CD4-positive, alpha-beta T cell treated with Interleukin-6 at 100 ng/mL for 8 hours (primary cell): ENCODE measurements around the gene RFX1.

Experiments used
- DNase-seq: peaks from one replicate; pipeline ENCODE4 v3.0.0-alpha.2; 2020; ENCODE audit warnings: mixed read lengths, low spot score

RFX1 gene

DNA sequence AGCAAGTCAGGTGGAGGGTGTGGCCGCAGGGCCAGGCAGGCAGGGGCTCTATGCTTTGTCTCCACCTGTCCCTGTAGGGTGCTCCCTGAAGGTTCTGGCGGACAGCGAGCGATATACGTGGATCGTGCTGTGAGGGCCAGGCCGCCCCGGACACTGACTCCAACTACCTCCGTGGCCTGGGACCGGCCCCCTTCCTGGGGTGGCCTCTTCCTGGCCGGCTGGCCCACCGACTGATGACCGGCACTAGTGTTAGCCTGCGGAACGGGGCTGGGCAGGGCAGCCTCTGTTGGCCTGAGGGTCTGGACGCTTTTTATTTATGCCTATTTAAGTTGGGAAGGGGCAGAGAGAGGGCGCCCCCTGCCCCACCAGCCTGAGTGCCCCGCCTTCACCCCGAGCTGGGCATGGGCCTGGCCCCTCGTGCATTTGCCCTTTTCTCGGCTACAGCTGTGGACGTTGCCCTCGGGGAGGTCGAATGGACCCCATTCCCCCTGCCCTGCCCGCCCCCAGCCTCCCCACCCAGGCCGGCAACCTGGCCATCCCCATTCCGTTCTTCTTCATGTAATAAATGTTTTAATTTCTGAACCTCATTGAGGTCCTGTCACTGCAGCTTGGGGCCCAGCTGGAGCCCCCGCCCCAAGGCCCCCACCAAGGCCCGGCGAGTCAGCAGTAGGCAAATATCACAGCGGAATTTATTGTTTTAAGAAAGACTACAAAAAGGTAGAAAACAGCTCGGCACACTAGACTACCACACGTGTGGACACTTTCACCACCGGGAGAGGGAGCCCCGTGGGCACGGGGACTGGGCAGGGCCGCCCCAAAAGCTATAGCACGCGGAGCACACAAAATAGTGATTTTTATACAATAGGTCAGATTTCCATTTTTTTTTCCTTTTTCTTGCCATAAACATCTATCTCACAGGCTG, 45.0 kb downstream of the RFX1 start:
- no peak for DNase-seq

DNA sequence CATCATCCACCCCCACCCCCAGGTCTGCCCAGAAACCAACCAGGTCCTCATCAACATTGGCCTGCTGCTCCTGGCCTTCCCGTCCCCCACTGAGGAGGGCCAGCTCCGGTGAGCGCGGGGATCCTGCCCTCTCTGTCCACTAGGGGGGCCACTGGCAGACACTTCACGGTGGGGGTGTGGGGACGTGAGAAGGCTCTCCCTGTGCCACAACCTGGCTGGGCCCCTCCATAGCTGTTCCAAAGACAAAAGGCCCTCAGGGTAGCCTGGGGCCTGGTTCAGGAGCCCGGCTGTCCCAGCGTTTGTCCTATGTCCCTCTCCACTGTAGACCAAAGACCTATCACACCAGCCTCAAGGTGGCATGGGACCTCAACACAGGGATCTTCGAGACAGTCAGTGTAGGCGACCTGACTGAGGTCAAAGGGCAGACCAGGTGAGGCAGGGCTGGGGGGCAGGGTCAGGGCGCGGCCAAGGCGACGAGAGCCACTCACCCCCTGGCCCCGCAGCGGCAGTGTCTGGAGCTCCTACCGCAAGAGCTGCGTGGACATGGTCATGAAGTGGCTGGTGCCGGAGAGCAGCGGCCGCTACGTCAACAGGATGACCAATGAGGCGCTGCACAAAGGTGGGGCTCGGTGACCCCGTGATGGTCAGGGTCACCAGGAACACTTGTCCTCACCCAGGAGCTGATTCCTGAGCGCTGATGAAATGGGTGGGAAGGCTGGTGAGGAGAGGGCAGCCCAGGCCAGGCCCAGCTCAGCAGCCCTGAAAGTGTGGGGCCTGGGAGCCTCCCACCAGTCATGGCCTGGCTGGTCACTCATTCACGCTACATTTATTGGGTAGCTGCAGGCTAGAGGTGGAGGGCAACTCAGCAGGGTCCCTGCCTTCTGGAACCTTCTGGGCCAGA, 45.9 kb downstream of the RFX1 start:
- DNase-seq, result no peak

DNA sequence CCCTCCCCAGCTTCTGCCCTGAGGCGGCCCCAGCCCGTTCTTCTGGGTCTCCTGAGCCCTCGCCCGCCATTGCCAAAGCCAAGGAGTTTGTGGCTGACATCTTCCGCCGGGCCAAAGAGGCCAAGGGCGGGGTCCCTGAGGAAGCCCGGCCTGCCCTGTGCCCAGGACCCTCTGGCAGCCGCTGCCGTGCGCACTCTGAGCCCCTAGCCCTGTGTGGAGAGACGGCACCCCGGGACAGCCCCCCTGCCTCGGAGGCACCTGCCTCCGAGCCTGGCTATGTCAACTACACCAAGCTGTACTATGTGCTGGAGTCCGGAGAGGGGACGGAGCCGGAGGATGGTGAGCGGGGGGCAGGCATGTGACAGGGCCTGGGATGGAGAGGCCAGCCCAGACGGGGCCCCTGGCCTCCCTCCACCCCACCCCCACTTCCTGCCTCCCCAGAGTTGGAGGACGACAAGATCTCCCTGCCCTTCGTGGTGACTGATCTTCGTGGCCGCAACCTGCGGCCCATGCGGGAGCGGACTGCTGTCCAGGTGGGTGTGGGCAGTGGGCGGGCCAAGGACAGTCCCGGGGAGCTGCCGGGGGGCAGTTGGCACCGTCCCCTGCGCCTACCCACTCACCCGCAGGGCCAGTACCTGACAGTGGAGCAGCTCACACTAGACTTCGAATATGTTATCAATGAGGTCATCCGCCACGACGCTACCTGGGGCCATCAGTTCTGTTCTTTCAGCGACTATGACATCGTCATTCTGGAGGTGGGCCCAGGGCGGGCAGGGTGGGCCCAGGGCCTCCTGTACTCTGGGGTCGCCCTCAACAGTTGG, 46.8 kb downstream of the RFX1 start:
- DNase-seq, result no peak

DNA sequence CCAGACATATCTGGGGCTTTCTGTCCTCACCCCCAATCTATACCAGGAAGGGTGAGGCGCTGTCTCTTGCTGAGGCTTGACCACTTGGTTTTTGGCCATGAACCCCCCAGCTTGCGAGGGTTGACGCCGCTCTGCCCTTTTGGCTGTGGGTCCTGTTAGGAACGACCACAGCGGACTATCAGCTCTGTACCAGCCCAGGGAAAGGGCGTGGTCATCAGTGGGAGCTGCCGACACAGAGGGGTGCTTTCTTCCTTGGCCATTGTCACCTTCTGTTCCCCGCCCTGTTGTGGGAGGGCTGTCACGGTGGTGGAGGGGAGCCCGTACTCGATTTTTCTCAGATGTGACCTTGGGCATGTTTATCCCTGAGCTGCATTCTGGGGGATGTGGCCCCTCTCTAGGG, 48.1 kb downstream of the RFX1 start:
- no peak for DNase-seq

DNA sequence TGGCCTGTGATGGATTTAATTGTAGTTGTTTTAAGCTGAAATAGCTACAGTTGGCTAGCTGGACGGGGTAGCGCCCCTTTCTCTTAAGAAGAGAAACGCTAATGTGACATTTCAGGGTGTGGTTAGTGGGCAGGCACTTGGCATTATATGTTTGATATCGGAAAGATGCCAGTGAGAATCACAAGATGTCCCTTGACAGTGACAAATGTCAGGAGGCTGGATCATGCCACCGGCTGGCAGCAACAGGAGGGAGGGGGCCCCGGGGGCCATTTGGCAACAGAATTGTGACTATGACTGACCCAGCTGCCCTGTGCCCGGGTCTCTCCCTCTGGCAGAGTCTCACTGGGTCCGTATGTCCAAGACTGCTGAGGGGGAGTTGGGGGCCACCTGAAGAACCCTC, 49.1 kb downstream of the RFX1 start:
- DNase-seq, result no peak

DNA sequence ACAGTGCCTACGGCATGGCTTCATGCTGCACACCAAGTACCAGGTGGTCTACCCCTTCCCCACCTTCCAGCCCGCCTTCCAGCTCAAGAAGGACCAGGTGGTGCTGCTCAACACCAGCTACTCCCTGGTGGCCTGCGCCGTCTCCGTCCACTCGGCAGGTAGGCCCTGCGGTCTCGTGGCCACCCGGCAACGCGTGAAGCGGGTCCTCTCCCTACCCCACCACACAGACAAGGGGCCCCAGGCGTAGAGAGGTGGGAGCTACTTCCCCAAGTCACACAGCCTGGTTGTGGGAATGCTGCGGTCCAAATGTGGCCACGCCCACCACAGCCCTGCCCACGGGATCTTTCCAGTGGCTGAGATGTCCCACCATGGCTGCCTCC, 49.8 kb downstream of the RFX1 start:
- DNase-seq, result no peak

DNA sequence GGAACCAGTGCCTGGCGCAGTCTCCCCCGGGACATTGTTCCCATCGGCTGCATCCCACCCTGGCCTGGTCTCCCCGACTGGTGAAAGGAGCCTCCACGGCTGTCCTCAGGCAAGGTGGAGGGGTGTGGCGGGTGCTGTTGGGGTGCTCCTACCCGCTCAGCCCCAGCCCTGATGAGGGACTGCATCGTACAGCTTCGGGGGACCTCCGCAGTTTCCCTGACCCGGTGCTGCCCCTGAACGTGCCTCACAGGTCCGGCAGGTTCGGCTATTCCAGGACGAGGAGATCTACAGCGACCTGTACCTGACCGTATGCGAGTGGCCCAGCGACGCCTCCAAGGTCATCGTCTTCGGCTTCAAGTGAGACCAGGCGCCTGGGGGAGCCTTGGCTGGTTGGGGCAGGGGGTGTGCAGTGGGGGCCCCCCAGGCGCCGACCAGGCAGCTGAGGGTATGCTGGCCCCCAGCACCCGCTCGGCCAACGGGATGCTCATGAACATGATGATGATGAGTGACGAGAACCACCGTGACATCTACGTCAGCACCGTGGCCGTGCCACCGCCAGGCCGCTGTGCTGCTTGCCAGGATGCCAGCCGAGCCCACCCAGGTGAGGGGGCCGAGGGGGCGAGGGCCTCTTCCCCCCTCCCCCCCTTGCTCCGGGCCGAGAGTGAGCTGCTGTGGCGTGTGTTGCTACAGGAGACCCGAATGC, 50.3 kb downstream of the RFX1 start:
- no peak for DNase-seq

DNA sequence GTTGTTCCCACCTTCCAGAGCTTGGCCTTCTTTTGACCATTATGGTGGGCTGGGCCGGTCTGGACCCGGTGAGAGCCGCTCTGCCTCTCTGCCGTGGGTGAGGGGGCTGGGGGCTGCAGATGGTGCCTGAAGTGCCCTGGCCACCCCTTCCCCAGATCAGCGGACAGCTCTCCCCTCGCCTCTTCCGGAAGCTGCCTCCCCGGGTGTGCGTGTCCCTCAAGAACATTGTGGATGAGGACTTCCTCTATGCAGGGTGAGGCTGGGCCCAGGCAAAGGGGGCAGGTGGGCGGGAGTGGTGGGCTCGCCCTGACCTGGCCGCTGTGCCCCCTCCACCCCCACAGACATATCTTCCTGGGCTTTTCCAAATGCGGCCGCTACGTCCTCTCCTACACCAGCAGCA, 51.9 kb downstream of the RFX1 start:
- no peak for DNase-seq

DNA sequence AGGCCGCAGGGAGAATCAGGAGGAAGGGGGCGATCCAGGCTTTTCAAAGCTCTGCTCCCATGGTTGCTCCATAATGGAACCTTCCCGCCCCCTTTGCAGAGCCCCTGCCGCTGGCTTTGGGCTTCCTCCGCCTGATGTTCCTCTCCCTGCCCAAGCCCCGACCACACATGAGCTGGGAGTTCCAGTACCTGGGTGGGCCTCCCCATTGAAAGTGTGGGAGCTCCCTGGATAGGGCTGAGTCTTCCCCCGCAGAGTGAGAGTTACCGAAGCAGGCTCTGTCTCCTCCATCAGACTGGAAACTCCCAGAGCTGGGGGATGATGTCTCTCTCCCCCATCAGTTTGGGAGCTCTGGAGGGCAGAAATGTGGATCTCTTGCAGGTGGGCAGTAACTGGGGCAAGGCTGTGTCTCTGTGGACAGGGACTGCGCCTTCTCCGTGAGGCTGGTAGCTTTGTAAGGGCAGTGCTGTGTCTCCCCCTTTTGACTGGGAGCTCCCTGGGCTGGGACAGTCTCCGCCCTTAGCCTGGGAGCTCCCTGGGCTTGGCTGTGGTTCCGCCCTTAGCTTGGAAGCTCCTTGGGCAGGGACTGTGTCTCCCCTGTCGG, 53.1 kb downstream of the RFX1 start:
- no peak for DNase-seq

DNA sequence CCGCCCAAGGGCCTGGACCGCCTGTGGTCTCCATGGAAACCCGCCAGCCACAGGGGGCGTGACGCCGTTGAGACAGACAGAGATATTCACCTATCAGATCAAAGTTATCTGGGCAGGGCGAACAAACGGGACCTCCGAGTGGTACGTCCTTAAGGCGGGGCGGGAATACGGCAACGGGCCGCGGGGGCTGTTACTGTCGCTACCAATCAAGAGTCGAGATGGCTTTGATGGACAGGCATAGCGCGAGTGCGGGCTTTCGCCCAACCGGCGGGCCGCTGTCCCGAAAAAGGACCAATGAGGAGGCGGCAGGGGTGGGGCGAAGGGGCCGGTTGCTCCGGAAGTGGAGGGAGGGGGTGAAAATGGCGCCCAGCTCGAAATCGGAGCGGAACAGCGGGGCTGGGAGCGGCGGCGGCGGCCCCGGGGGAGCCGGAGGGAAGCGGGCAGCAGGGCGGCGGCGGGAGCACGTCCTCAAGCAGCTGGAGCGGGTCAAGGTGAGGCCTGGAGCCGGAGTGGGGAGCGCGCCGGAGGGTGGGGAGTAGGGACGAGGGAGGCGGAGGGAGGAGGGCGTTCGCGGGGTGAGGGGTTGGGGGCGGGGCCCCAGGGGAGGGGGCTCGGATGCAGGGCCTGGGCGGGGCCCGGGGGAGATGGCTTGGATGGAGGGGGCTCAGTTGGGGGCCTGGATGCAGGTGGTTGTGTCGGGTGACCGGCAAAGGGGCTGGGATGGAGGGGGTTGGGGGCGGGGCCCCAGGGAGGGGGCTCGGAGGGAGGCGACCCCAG, 53.8 kb downstream of the RFX1 start, which contains the start of gene DCAF15:
TSS of gene DCAF15 (plus strand) at position 356 of the 777 bp plus-strand sequence. CDS start at position 360, 4 bp downstream.
- DNase-seq, result peak; percentile 99

DNA sequence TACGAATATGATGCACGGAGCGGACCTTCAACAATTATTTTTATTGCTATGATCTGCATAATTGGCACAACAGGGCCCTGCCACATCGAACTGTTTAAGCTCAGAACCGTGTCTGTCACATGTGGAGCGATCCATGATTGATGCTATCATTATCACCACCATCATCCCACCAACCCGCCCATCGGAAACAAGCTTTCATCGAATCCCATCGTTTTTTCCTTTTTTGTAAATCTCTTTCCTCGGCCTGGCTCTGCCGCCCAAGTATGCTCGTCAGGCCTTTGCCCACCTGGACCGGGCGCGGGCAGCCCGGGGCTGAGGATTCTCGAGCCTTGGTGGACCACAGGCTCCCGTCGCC, 54.3 kb downstream of the RFX1 start:
- no peak for DNase-seq

DNA sequence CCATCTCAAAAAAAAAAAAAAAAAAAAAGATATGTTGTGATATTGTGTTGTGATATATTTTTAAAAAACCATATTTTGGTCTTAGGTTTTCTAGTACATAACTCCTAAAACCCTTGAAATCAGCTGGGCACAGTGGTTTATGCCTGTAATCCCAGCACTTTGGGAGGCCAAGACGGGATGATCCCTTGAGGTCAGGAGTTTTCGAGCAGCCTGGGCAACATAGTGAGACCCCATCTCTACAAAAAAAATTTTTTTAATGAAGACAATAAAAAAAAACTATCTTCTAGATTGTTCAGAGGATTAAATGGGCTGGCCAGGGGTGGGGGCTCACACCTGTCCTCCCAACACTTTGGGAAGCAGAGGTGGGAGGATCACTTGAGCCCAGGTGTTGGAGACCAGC, 55.1 kb downstream of the RFX1 start:
- no peak for DNase-seq

DNA sequence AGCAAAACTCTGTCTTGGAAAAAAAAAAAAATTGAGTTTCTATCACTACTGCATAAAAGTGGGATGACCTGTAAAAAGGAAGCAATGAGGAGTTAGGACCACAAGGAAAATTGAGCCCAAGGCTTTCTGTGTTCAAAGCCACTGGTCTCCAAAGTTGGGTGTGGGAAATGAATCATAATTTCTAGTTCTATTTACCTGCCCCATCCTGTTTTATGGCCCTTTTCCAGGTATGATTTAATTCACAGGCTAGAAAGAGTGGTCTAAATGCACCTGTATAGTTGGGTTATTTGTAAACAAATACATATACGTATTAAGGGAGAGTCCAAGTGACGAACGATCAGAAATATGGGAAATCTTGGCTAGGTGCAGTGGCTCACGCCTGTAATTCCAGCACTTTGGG, 59.7 kb downstream of the RFX1 start:
- DNase-seq, result no peak

DNA sequence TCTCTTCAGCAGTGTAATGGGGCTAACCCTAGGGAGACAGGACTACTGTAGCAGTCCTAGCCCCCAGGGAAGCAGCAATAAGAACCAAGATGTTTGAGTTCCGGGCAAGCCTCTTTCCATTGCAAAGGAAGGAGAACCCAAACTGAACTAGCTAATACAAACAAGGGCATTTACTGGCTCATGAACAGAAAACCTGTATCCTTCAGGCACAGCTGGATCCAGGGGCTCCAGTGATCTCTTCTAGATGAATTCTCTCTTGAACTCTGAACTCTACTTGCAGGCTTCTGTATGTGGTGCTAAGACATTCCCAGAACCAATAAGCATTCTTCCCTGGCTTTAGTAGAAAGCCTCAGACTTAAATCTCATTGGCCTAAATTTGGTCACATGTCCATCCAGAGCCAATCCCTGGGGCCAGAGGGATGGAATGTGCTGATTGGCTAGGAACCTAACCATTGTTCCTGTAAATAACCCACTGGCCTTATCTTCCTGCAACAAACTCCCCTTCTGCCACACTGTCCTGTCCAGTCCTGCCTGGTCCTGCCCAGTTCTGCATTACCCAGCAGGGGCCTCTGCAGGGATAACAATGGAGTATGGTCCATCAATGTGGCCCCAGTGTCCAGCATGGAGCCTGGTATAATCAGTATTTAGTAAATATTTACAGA, 64.0 kb downstream of the RFX1 start:
- DNase-seq, result no peak

DNA sequence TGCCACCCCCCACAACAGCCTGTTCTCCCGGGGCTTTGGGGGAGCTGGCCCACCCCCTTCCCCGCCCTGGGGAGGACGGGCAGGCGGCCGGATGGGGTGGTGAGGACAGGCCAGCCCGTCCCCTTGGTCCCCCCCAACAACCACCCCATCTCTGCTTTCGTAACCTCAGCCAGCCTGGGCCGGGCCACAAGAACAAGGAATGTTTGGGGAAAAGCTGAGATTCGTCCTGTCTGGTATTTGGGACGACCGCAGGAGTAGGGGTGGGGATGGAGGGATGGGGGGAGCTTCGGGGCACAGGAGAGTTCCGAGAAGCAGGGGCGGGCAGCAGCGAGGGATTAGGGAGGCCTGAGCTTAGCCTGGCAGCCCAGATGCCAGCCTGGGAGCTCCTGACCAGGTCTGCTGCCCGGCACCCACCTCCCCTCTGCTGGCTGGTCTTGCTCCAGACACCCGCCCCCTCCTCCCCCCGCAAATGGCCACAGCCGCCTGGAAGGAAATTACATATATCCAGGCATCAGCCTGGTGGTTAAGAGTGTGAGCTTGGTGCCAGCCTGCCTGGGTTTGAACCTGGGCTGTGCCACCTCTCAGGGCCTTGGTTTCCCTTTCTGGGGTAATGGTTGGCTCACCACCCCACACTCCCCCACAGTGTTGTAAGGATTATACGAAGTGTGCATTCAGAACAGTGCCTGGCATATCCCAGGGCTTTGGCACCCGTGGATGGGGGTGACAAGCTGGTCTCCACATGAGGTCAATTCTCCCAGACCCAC, 67.6 kb downstream of the RFX1 start, which contains the start of gene PODNL1:
TSS of gene PODNL1 (minus strand) at position 117 of the 764 bp plus-strand sequence. CDS start 236 bp downstream, outside the sequence.
- no peak for DNase-seq

DNA sequence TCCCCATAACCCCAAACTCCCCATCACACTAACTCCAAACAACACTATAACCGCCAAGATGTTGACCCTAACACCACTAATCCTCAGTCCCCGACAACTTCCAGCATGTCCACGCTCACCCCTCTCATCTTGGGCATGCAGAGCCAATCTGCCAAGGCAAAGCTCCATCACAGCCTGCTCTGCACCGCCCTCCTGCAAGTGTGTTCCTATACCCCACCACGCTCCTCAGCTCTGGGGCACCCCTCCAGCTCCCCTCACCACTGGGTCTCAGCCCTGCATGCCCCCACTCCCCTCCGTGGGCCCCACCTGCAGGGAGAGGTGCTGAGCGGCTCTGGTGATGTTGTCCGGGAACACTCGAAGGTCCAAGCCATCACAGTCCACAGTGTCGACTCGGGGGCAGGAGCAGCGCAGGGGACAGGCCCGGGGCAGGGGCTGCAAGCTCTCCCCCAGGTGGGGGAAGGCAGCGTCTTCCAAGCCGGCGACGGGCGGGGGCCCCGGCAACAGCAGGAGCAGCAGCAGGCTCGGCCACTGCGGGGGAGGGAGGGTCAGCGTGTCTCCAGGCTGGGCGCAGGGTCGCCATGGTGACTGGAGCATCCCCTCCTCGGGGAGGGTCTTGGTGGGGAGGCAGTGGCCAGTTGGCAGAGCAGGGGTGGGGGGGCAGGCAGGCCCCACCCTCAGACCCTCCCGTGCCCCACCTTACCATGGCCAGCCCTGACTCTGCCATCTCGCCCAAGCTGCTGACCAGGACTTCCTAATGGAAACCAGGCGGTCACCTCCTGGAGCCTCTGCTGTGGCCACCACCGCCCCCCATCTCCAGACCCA, 68.4 kb downstream of the RFX1 start:
- no peak for DNase-seq

DNA sequence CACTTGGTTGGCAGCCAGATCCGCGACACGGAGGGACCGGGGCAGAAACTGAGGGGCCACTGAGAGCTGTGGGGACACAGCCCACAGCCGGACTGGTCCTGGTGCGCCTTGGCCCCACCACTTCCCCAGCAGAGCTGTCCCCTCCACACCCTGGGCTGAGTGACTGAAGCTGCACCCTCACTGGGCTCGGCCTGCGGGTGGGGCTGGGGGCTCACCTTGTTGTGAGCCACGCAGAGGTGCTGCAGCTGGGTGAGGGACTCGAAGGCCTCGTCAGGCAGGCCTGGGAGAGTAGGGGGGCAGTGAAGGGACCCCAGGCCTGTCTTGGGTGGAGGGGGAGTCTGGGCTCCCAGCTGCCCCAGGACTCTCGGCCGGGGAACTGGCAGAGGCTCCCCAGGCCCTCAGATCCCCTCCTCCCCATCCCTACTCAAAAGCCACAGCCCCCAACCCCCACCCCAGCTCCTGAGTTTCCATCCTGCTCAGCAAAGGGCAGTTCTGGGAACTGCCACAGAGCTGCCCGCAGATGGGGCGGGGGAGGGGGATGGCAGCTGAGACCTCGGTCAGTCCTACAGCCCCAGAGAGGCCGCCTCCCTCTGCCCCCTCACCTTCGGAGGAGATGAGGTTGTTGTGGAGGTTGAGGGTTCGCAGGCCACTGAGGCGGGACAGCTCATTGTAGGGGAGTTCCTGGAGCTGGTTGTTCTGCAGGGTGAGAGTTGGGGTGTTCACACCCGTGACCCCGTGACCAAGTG, 70.2 kb downstream of the RFX1 start:
- DNase-seq, result no peak
